Lower leg skin (tissue), 4 donors: ENCODE measurements around the gene CAMK1. TPM values are rescaled to one million over a fixed set of nuclear protein-coding genes. Genes with fewer than 3 reads are reported as not detected.

Source experiments
- DNase-seq, 2 donors: peaks; one replicate each; pipeline ENCODE4 v3.0.0-alpha.2; 2019; ENCODE audit warnings: low spot score in 2 of 2
- H3K4me3 ChIP-seq: fragments of 200-600 bp; sonication (generic); 2 replicates; pipeline ENCODE4 v1.5.1; 2017; ENCODE audit warnings: mild to moderate bottlenecking, low read depth; ENCODE audit not compliant: poor library complexity, severe bottlenecking
- CTCF ChIP-seq, 3 donors: fragments of 450-650 bp; IDR thresholded peaks; one replicate each; pipeline ENCODE4 v1.5.1; 2016; ENCODE audit warnings: antibody characterized with exemption in 3 of 3, mild to moderate bottlenecking in 3 of 3, moderate library complexity in 2 of 3
- POLR2A ChIP-seq, 2 donors: fragments of 450-650 bp; IDR thresholded peaks; one replicate each; pipeline ENCODE4 v1.6.1; 2016 to 2017; ENCODE audit warnings: antibody characterized with exemption in 2 of 2, mild to moderate bottlenecking in 1 of 2, moderate library complexity in 1 of 2
- WGBS, 2 donors: methylation state at CpG; one replicate each; pipeline ENCODE4 v1.1.5; 2018; 5-methylcytosine and 5-hydroxymethylcytosine counted together
- intact Hi-C: fragments of 100-400 bp; cut with DNase I; formaldehyde crosslinking; loops from one replicate; pipeline ENCODE4 v1.15.0; 2023; ENCODE audit warnings: low total_unique reads
- total RNA-seq, 4 donors: library from RNA; depleted of rRNA; stranded (reverse); fragments of >200 nt; gene quantifications; one replicate each; pipeline ENCODE4 v1.1.0, GENCODE V29; 2016

Gene CAMK1
- total RNA-seq, 4 donors from 2014 or later, result 3.1 to 10.1 (median 9.4) TPM

DNA sequence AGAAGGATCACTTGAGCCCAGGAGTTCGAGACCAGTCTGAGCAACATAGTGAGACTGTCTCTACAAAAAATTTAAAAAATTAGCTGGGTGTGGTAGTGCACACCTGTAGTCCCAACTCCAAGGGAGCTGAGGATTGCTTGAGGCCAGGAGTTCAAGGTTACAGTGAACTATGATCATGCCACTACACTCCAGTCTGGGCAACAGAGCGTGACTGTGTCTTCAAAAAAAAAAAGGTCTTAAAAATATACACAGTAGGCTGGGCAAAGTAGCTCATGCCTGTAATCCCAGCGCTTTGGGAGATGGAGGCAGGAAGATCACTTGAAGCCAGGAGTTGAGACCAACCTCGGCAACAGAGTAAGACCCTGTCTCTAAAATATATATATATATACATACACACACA is 11.2 kb upstream of the CAMK1 start:
- intact Hi-C loops, result no loop called here
- DNase-seq, result no peak
- WGBS, 2 donors, result 90 to 93% methylated on average over 4 of the region's 4 CpGs
- H3K4me3 ChIP-seq, result no peak overlapping the region
- TF ChIP-seq CTCF (IDR thresholded peaks at IDR 0.05) (no peak), POLR2A (IDR thresholded peaks at IDR 0.05) (no peak)

- intact Hi-C loops, result no loop called here
- 77 to 87% methylated on average over 10 of the region's 10 CpGs for WGBS, 2 donors
- no peak for DNase-seq
- TF ChIP-seq CTCF (IDR thresholded peaks at IDR 0.05) (no peak), POLR2A (IDR thresholded peaks at IDR 0.05) (no peak)
- H3K4me3 ChIP-seq, result no peak overlapping the region
Observed at GRCh38 chr3:9780458-9780812, 10.7 kb upstream of the CAMK1 start.

GRCh38 chr3:9779721-9780457 is 10.1 kb upstream of the CAMK1 start:
- 70 to 72% methylated on average over 8 of the region's 8 CpGs for WGBS, 2 donors
- intact Hi-C loops, result no loop called here
- DNase-seq, result no peak
- TF ChIP-seq CTCF (IDR thresholded peaks at IDR 0.05) (no peak), POLR2A (IDR thresholded peaks at IDR 0.05) (no peak)
- no peak overlapping the region for H3K4me3 ChIP-seq

DNA sequence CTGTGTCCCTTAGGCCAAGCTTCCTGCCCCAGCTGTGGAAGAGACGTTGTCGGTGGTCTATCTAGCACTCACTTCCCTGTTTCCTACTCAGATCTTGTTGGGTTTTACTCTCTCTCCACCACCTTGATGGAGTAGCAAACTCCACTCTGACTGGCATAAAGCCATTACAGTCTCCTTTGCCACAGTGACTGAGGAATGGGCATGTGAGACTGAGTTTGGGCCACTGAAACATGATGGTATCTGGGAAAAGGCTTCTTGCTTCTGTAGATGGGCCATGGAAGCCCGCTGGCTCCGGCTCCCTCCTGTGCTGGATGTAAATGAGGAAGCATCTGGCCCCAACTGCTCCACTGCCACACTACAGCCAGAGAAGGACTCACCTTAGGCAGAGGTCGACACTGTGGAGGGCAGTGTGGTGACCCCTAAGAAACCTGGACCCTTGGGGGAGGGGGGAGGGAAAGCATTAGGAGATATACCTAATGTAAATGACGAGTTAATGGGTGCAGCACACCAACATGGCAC is 9.4 kb upstream of the CAMK1 start:
- DNase-seq, result no peak
- H3K4me3 ChIP-seq, result no peak overlapping the region
- intact Hi-C loops, result no loop called here
- TF ChIP-seq POLR2A (IDR thresholded peaks at IDR 0.05), result no peak
- no peak for TF ChIP-seq CTCF (IDR thresholded peaks at IDR 0.05)
- 84% methylated on average over 6 of the region's 6 CpGs for WGBS, 2 donors

DNA sequence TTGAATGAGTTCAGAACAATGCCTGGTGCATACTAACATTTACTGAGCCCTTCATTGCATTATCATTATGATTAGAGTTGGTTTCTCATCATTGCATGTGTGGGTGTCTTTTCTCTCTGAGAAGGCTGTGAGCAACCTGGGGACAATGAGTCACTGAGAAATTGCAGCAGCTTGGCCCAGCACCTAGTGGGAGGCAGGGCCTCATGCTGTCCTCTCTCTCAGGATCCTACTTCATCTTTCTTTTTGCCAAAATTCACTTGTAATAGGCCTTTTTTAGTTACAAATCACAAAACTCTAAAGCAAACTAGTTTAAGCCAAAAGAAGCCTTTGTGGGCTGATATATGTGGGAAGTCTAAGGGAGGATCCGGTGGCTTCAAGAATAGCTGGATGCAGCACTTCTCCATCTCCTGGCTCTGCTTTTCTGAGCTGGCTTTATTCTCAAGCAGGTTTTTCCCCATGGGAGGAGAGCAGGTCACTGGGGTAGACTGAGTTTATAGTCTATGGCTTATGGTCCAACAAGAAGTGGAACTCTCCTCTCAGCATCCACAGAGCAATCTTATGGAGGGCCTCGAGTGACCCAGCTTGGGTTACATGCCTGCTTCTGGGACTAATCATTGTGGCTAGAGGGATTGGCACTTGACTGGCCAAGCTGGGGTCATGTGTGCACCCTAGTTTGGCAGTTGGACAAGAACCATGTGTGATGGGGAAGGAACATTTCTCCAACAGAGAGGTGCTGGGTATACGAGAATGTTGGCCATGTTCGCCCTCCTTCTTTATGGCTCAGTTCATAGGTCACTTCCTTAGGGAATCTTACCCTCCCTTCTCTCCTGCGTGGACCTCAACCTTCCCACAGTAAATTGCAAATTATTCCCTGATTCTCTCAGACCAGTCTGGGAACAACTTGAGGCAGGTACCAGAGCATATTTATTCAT is 8.7 kb upstream of the CAMK1 start:
- TF ChIP-seq POLR2A (IDR thresholded peaks at IDR 0.05), result no peak
- TF ChIP-seq CTCF (IDR thresholded peaks at IDR 0.05), result no peak
- 69% methylated on average over 5 of the region's 5 CpGs for WGBS, 2 donors
- intact Hi-C loops, result no loop called here
- no peak for DNase-seq
- H3K4me3 ChIP-seq, result no peak overlapping the region
